Measurements from ENCODE around the gene STAG1. TPM values are rescaled to one million over a fixed set of nuclear protein-coding genes. Genes with fewer than 3 reads are reported as not detected.
"Not testable (repeated sequence)": the region's sequence is repeated elsewhere in the genome, so short reads cannot be mapped to it uniquely, and the experiment has no call there.

STAG1 gene
- total RNA-seq, 1 experiment from 2014 or later, result 43.7 TPM

DNA sequence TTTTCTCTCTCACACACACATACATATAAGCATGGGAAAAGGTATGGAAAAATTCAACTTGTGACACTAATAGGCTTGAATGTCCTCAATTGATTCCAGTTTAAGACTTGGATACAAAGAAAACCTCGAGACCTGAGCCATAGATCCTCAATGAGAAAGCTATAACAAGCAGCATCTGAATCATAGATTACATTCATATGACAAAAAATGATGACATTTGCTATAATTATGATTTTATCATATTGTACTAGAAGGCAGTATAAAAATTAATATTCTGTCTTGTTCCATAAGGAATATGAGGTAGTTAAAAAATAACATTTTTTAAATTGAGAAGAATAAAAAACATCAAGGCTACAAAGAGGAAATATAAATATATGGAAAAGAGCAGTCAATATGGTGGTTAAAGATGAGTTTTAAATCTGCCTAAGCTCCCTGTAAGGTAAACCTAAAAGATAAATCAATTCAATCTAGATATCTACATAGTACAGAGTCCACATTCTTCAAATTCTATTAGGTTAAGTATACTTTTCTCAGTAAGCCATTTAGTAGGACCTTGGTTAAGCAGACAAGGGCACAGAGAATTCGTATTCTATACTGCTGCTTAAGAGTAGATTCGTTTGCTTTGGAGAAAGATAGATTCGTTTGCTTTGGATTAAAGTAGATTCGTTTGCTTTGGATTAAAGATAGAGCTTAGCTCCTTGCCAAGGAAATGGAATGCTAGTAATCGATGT is 175.7 kb downstream of the STAG1 start:
- in situ Hi-C loops (cut with HindIII; ENCODE audit: low pct_unique_long_range_greater_than_20kb, low sequenced_read_pairs), result no loop called here
- no peaks in the 10 kb centered on the region for H3K9me3 ChIP-seq (ENCODE audit: control insufficient read depth, insufficient read depth, low read depth, low read length)
- ATAC-seq (no peak), DNase-seq (ENCODE audit: low read depth, low spot score) (no peak)
- no TSS peak for BruUV-seq (replicated peaks)
- no peaks in the 10 kb centered on the region for H3K4me1 ChIP-seq (ENCODE audit: control insufficient read depth, insufficient read depth, low read length)
- H3K36me3 ChIP-seq (ENCODE audit: control insufficient read depth, insufficient read depth, low read length), result no peaks in the 10 kb centered on the region
- TF ChIP-seq POLR2AphosphoS5 (IDR thresholded peaks at IDR 0.05; ENCODE audit: low read depth, low read length), result no peak
- TF ChIP-seq, protein P1, sequence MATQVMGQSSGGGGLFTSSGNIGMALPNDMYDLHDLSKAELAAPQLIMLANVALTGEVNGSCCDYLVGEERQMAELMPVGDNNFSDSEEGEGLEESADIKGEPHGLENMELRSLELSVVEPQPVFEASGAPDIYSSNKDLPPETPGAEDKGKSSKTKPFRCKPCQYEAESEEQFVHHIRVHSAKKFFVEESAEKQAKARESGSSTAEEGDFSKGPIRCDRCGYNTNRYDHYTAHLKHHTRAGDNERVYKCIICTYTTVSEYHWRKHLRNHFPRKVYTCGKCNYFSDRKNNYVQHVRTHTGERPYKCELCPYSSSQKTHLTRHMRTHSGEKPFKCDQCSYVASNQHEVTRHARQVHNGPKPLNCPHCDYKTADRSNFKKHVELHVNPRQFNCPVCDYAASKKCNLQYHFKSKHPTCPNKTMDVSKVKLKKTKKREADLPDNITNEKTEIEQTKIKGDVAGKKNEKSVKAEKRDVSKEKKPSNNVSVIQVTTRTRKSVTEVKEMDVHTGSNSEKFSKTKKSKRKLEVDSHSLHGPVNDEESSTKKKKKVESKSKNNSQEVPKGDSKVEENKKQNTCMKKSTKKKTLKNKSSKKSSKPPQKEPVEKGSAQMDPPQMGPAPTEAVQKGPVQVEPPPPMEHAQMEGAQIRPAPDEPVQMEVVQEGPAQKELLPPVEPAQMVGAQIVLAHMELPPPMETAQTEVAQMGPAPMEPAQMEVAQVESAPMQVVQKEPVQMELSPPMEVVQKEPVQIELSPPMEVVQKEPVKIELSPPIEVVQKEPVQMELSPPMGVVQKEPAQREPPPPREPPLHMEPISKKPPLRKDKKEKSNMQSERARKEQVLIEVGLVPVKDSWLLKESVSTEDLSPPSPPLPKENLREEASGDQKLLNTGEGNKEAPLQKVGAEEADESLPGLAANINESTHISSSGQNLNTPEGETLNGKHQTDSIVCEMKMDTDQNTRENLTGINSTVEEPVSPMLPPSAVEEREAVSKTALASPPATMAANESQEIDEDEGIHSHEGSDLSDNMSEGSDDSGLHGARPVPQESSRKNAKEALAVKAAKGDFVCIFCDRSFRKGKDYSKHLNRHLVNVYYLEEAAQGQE (IDR thresholded peaks at IDR 0.05; ENCODE audit: insufficient read depth in 1 of 2, low read depth in 2 of 2, low read length in 1 of 2), result no peak
- TF ChIP-seq SIN3A (IDR thresholded peaks at IDR 0.05; ENCODE audit: borderline replicate concordance, insufficient read depth, low read depth, low read length), result no peak
- TF ChIP-seq TCF7L2 (IDR thresholded peaks at IDR 0.05; ENCODE audit: low read depth, low read length), result no peak
- TF ChIP-seq, protein P2, sequence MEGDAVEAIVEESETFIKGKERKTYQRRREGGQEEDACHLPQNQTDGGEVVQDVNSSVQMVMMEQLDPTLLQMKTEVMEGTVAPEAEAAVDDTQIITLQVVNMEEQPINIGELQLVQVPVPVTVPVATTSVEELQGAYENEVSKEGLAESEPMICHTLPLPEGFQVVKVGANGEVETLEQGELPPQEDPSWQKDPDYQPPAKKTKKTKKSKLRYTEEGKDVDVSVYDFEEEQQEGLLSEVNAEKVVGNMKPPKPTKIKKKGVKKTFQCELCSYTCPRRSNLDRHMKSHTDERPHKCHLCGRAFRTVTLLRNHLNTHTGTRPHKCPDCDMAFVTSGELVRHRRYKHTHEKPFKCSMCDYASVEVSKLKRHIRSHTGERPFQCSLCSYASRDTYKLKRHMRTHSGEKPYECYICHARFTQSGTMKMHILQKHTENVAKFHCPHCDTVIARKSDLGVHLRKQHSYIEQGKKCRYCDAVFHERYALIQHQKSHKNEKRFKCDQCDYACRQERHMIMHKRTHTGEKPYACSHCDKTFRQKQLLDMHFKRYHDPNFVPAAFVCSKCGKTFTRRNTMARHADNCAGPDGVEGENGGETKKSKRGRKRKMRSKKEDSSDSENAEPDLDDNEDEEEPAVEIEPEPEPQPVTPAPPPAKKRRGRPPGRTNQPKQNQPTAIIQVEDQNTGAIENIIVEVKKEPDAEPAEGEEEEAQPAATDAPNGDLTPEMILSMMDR (IDR thresholded peaks at IDR 0.05), result no peak
- CTCF ChIA-PET, result no interaction called here
- no peak overlapping the region for H3K4me3 ChIP-seq (ENCODE audit: low read depth in 2 of 2, low read length in 2 of 2)
- no peak overlapping the region for H3K27ac ChIP-seq (ENCODE audit: low read length)
- no peaks in the 10 kb centered on the region for H3K27me3 ChIP-seq (ENCODE audit: control insufficient read depth, insufficient read depth, low read length)
- intact Hi-C loops (cut with micrococcal nuclease; ENCODE audit: unreplicated experiment), result no loop called here
- POLR2A ChIA-PET, result interaction anchor here (0.6 kb wide), 2 partner anchors 138 to 177 kb away, joined by 4 to 5 read pairs; no protein-coding TSS in a partner anchor

GRCh38 chr3:136567599-136568188 is 184.5 kb downstream of the STAG1 start:
- Histone ChIP-seq H3K27me3 (ENCODE audit: control insufficient read depth, insufficient read depth, low read length) (no peaks in the 10 kb centered on the region), H3K27ac (ENCODE audit: low read length) (no peak overlapping the region), H3K4me1 (ENCODE audit: control insufficient read depth, insufficient read depth, low read length) (no peaks in the 10 kb centered on the region; the same call in 1 of the 2 replicates), H3K4me3 (ENCODE audit: low read depth in 2 of 2, low read length in 2 of 2) (no peak overlapping the region), H3K9me3 (ENCODE audit: control insufficient read depth, insufficient read depth, low read depth, low read length) (no peaks in the 10 kb centered on the region), H3K36me3 (ENCODE audit: control insufficient read depth, insufficient read depth, low read length) (no peaks in the 10 kb centered on the region)
- in situ Hi-C loops (cut with HindIII; ENCODE audit: low pct_unique_long_range_greater_than_20kb, low sequenced_read_pairs), result no loop called here
- DNase-seq (ENCODE audit: low read depth, low spot score) (no peak), ATAC-seq (no peak)
- intact Hi-C loops (cut with micrococcal nuclease; ENCODE audit: unreplicated experiment), result no loop called here
- BruUV-seq (replicated peaks), result no TSS peak
- POLR2A ChIA-PET, result no interaction called here
- peak; percentile 77; the same call in 1 of the 2 replicates for TF ChIP-seq TCF7L2 (IDR thresholded peaks at IDR 0.05; ENCODE audit: low read depth, low read length)
- TF ChIP-seq, protein P1 (IDR thresholded peaks at IDR 0.05; ENCODE audit: insufficient read depth in 1 of 2, low read depth in 2 of 2, low read length in 1 of 2), result no peak
- CTCF ChIA-PET, result no interaction called here

- POLR2A ChIA-PET; H3K9me3 ChIP-seq (ENCODE audit: control insufficient read depth, insufficient read depth, low read depth, low read length); DNase-seq (ENCODE audit: low read depth, low spot score); BruUV-seq (replicated peaks); H3K4me1 ChIP-seq (ENCODE audit: control insufficient read depth, insufficient read depth, low read length); H3K4me3 ChIP-seq (ENCODE audit: low read depth in 2 of 2, low read length in 2 of 2); in situ Hi-C loops (cut with HindIII; ENCODE audit: low pct_unique_long_range_greater_than_20kb, low sequenced_read_pairs); H3K27me3 ChIP-seq (ENCODE audit: control insufficient read depth, insufficient read depth, low read length); CTCF ChIA-PET; ATAC-seq; H3K36me3 ChIP-seq (ENCODE audit: control insufficient read depth, insufficient read depth, low read length); H3K27ac ChIP-seq (ENCODE audit: low read length); intact Hi-C loops (cut with micrococcal nuclease; ENCODE audit: unreplicated experiment): not testable (repeated sequence)
These were observed 187.2 kb downstream of the STAG1 start for GRCh38 chr3:136564962-136565361.

Measured in Panc1 (cell line).